Type B pancreatic cell (in vitro differentiated cells): ENCODE results near the gene COPS3. TPM values are rescaled to one million over a fixed set of nuclear protein-coding genes. Genes with fewer than 3 reads are reported as not detected.

Experiments
- DNase-seq: peaks from one replicate; pipeline ENCODE4 v3.0.0; 2021; ENCODE audit warnings: mixed read lengths; ENCODE audit not compliant: unreplicated experiment; ENCODE audit errors: extremely low spot score
- H3K27ac Mint-ChIP-seq: 2 replicates; pipeline ENCODE4 v1.8.0; 2021; ENCODE audit warnings: mild to moderate bottlenecking, mixed read lengths
- H3K27me3 Mint-ChIP-seq: 2 replicates; pipeline ENCODE4 v1.8.0; 2021; ENCODE audit warnings: mixed read lengths
- H3K36me3 Mint-ChIP-seq: 2 replicates; pipeline ENCODE4 v1.8.0; 2021; ENCODE audit warnings: mixed read lengths
- H3K4me1 Mint-ChIP-seq: one replicate; pipeline ENCODE4 v1.8.0; 2021; ENCODE audit warnings: mixed read lengths; ENCODE audit not compliant: unreplicated experiment
- H3K4me3 Mint-ChIP-seq: 2 replicates; pipeline ENCODE4 v1.8.0; 2021; ENCODE audit warnings: mild to moderate bottlenecking, mixed read lengths
- H3K9me3 Mint-ChIP-seq: 2 replicates; pipeline ENCODE4 v1.8.0; 2021; ENCODE audit warnings: mixed read lengths
- total RNA-seq: library from RNA; stranded (reverse); gene quantifications from 2 replicates; pipeline ENCODE4 v1.2.1, GENCODE V29; 2021; ENCODE audit warnings: low replicate concordance
- TF ChIP-seq, protein P1 (sequence below): fragments of 200-600 bp; sonication (generic); conservative IDR thresholded peaks from 2 replicates; pipeline ENCODE4 v1.5.0; 2021; ENCODE audit warnings: antibody characterized with exemption, mild to moderate bottlenecking

COPS3 gene
- total RNA-seq, 1 donor from 2014 or later, result 63.1 TPM

DNA sequence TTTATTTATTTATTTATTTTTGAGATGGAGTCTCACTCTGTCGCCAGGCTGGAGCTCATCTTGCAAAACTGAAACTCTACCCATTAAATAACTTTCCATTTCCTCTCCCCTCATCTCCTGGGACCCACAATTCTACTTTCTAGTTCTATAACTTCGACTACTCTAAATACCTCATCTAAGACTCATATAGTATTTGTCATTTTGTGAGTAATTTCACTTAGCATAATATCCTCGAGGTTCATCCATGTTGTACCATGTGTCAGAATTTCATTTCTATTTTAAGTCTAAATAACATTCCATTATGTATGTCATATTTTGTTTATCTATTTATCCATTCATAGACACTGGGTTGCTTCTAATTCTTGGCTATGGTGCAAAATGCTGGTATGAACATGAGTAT is 17.1 kb upstream of the COPS3 start:
- Mint-ChIP-seq H3K27me3 (no peaks in the 10 kb centered on the region), H3K4me3 (no peak overlapping the region), H3K36me3 (no peaks in the 10 kb centered on the region), H3K9me3 (no peaks in the 10 kb centered on the region), H3K4me1 (peaks cover 4% of the 10 kb centered on the region), H3K27ac (no peak overlapping the region)
- TF ChIP-seq, protein P1, sequence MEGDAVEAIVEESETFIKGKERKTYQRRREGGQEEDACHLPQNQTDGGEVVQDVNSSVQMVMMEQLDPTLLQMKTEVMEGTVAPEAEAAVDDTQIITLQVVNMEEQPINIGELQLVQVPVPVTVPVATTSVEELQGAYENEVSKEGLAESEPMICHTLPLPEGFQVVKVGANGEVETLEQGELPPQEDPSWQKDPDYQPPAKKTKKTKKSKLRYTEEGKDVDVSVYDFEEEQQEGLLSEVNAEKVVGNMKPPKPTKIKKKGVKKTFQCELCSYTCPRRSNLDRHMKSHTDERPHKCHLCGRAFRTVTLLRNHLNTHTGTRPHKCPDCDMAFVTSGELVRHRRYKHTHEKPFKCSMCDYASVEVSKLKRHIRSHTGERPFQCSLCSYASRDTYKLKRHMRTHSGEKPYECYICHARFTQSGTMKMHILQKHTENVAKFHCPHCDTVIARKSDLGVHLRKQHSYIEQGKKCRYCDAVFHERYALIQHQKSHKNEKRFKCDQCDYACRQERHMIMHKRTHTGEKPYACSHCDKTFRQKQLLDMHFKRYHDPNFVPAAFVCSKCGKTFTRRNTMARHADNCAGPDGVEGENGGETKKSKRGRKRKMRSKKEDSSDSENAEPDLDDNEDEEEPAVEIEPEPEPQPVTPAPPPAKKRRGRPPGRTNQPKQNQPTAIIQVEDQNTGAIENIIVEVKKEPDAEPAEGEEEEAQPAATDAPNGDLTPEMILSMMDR, result no peak
- DNase-seq, result no peak

DNA sequence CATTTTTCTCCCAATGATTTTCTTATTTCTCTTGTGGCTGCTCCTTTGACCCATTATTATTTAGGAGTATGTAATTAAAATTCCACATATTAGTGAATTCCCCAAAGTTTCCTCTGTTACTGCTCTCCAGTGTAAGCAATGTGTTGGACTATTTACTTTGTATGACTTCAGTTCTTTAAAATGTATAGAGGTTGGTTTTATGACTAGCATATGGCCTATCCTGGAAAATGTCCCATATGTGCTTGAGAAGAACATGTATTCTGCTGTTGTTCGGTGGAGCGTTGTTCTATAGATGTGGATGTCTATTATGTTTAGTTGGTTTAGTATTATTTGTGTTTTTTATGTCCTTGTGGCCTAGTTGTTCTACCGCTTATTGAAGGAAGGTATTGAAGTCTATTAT is 16.2 kb upstream of the COPS3 start:
- TF ChIP-seq, protein P1, result no peak
- Mint-ChIP-seq H3K9me3 (no peaks in the 10 kb centered on the region), H3K4me1 (peaks cover 3% of the 10 kb centered on the region), H3K27ac (no peak overlapping the region), H3K27me3 (no peaks in the 10 kb centered on the region), H3K36me3 (no peaks in the 10 kb centered on the region), H3K4me3 (no peak overlapping the region)
- no peak for DNase-seq

DNA sequence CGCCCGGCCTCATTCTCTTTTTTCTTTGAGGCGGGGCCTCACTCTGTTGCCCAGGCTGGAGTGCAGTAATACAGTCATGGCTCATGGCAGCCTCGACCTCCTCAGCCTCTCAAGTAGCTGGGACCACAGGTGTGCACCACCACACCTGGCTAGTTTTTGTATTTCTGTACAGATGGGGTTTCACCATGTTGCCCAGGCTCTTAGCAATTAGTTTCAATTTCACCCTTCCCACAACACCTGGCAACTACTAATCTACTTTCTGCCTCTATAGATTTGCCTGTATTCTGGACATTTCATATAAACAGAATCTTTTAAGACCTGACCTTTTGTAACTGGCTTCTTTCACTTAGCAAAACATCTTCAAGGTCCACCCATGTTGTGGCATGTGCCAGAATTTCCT is 14.1 kb upstream of the COPS3 start:
- H3K4me3 Mint-ChIP-seq, result no peak overlapping the region
- H3K27ac Mint-ChIP-seq, result no peak overlapping the region
- H3K4me1 Mint-ChIP-seq, result no peaks in the 10 kb centered on the region
- TF ChIP-seq, protein P1, result no peak
- H3K9me3 Mint-ChIP-seq, result no peaks in the 10 kb centered on the region
- no peak for DNase-seq
- H3K36me3 Mint-ChIP-seq, result no peaks in the 10 kb centered on the region
- no peaks in the 10 kb centered on the region for H3K27me3 Mint-ChIP-seq

DNA sequence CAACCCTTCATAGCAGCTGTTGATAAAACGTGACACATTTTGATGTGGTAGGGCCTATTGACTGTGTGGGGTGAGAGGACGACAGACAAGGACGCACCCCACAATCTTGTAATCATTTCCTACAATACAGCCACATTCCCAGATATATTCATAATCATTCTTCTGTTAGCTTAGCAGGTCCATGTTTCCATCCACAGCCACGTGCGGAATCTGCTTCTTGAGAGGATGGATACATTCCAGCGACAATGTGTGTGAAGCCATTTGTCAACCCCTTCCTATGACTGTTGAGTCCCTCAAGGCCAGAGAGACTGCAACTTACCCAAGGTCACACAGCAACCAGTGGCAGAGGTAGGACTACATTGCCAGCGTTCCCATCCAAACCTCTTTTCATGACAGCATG is 8.7 kb upstream of the COPS3 start:
- Mint-ChIP-seq H3K4me3 (no peak overlapping the region), H3K4me1 (no peaks in the 10 kb centered on the region), H3K27me3 (no peaks in the 10 kb centered on the region), H3K36me3 (no peaks in the 10 kb centered on the region), H3K9me3 (no peaks in the 10 kb centered on the region), H3K27ac (no peak overlapping the region)
- TF ChIP-seq, protein P1, result no peak
- DNase-seq, result no peak

DNA sequence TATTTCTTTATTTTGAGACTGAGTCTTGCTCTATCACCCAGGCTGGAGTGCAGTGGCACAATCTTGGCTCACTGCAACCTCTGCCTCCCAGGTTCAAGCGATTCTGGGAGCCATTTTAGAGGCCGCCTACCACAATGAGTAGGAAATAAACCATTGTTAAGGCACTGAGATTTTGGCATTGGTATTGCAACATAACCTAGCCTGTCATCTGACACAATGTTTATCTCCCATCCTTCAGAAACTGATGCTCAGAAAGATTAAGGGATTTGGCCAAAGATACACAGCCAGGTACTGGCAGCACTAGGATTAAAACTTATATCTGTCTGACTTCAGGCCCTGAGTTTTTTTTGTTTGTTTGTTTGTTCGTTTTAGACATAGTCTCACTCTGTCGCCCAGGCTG is 8.0 kb upstream of the COPS3 start:
- H3K9me3 Mint-ChIP-seq, result no peaks in the 10 kb centered on the region
- no peak overlapping the region for H3K4me3 Mint-ChIP-seq
- no peaks in the 10 kb centered on the region for H3K36me3 Mint-ChIP-seq
- no peak for DNase-seq
- no peaks in the 10 kb centered on the region for H3K27me3 Mint-ChIP-seq
- TF ChIP-seq, protein P1, result no peak
- no peak overlapping the region for H3K27ac Mint-ChIP-seq
- H3K4me1 Mint-ChIP-seq, result no peaks in the 10 kb centered on the region

DNA sequence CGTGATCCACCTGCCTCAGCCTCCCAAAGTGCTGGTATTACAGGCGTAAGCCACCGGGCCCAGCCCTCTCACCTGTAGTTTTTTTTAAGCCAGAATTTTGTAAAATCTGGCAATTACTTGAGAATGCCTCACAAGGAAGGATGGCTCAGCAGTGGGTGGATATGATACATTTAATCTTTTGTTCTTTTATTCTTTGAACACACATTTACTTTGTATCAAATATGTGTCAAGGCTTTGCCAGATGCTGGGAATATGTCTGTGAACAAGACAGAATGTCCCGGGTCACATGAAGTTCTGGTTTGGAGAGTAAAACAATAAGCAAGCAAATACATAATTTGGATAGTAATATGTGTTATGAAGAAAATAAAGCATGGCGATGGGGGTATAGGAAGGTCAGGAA is 4.9 kb upstream of the COPS3 start:
- Mint-ChIP-seq H3K4me3 (no peak overlapping the region), H3K27ac (no peak overlapping the region), H3K4me1 (peaks cover 13% of the 10 kb centered on the region), H3K27me3 (peaks cover 3% of the 10 kb centered on the region), H3K9me3 (no peaks in the 10 kb centered on the region), H3K36me3 (no peaks in the 10 kb centered on the region)
- TF ChIP-seq, protein P1, result no peak
- DNase-seq, result no peak
